A549 (cell line): Measurements from ENCODE around the gene OPN1MW3.

Source experiments
- BHLHE40 ChIP-seq: IDR thresholded peaks from 2 replicates; pipeline ENCODE4 v1.6.1; 2012; ENCODE audit warnings: low read depth, low read length, inconsistent platforms
- EP300 ChIP-seq, 2 experiments: fragments of >200 bp; sonication (Bioruptor Twin); formaldehyde crosslinking; IDR thresholded peaks; 2 replicates in 1 of 2; 3 replicates in 1 of 2; pipeline ENCODE4 v1.6.1; 2016 to 2017
- FOSL2 ChIP-seq, 2 experiments: fragments of 450-650 bp in 1 of 2; fragments of >200 bp in 1 of 2; sonication (Bioruptor Twin) in 1 of 2; formaldehyde crosslinking; IDR thresholded peaks; 2 replicates each; pipeline versions ENCODE4 v1.5.0 to v1.6.1; 2016 to 2020; ENCODE audit warnings: mild to moderate bottlenecking in 1 of 2, moderate library complexity in 1 of 2
- HDAC2 ChIP-seq: fragments of 200-600 bp; sonication (generic); IDR thresholded peaks from 2 replicates; pipeline ENCODE4 v1.6.1; 2016
- POLR2A ChIP-seq: IDR thresholded peaks from 2 replicates; pipeline ENCODE4 v1.6.1; 2012; ENCODE audit warnings: mild to moderate bottlenecking, low read length
- POLR2AphosphoS2 ChIP-seq: conservative IDR thresholded peaks from 2 replicates; pipeline ENCODE4 v1.6.1; 2012; ENCODE audit warnings: low read length, improper control_type of control experiment, inconsistent platforms
- RFX5 ChIP-seq: fragments of 450-650 bp; IDR thresholded peaks from 2 replicates; pipeline ENCODE4 v1.7.1; 2014; ENCODE audit warnings: antibody characterized with exemption, mild to moderate bottlenecking, moderate library complexity
- TF ChIP-seq, protein P1 (sequence below): fragments of >200 bp; sonication (Bioruptor Twin); formaldehyde crosslinking; IDR thresholded peaks from 3 replicates; pipeline ENCODE4 v1.5.1; 2016

DNA sequence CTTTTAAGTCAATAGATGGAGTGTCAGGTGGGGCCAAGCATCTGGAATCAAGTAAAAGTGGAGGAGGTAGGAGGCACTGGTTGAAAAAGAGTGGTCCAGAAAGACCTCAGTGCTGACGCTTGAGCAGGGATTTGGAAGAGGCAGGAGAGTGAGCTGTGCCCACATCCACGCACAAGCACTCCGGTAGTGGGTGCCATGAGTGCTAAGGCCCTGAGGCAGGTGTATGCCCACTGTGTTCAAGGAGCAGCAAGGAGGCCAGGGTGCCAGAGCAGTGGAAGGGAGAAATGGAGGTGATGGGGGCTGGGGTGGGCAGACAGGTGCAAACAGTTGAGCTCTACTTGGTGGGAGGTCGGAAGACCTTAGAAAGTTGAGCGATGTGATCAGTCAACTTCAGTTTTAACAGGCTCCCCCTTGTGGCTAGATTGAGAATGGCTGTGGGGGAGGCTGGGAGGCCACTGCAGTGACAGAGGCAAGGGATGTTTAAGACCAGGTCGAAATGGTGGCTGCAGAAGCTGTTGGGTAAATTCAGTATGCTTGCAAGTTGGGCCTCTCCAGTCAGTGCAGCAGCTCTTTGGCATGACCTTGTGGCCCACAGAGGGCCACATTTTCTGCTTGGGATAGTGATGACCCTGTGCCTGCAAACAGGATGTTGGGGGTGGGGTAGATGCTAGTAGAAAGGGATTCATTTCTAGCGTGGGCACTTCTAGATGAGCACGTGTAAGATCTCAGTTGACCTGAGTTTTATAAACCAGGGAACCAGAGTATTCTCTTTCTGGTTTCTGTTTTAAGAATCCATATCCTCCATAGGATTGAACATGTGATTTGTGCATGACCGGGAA is 50.9 kb downstream of the OPN1MW3 start:
- TF ChIP-seq POLR2A (no peak), HDAC2 (no peak), BHLHE40 (no peak), POLR2AphosphoS2 (no peak), RFX5 (no peak), FOSL2 (IDR thresholded peaks at IDR 0.05) (no peak), FOSL2 (CRISPR knock-in tag; IDR thresholded peaks at IDR 0.05) (no peak), EP300 (IDR thresholded peaks at IDR 0.05) (no peak)
- TF ChIP-seq, protein P1, sequence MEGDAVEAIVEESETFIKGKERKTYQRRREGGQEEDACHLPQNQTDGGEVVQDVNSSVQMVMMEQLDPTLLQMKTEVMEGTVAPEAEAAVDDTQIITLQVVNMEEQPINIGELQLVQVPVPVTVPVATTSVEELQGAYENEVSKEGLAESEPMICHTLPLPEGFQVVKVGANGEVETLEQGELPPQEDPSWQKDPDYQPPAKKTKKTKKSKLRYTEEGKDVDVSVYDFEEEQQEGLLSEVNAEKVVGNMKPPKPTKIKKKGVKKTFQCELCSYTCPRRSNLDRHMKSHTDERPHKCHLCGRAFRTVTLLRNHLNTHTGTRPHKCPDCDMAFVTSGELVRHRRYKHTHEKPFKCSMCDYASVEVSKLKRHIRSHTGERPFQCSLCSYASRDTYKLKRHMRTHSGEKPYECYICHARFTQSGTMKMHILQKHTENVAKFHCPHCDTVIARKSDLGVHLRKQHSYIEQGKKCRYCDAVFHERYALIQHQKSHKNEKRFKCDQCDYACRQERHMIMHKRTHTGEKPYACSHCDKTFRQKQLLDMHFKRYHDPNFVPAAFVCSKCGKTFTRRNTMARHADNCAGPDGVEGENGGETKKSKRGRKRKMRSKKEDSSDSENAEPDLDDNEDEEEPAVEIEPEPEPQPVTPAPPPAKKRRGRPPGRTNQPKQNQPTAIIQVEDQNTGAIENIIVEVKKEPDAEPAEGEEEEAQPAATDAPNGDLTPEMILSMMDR = peak; percentile 60
